H1 (cell line): ENCODE data around the gene TMEM114. TPM values are rescaled to one million over a fixed set of nuclear protein-coding genes. Genes with fewer than 3 reads are reported as not detected.

Source experiments
- BRCA1 ChIP-seq: IDR thresholded peaks from 2 replicates; pipeline ENCODE4 v1.6.1; 2012; ENCODE audit warnings: low read depth, low read length, improper control_type of control experiment
- CBX5 ChIP-seq: fragments of 300-800, 300-1000 bp; sonication (generic); IDR thresholded peaks from 2 replicates; pipeline ENCODE4 v1.7.1; 2016; ENCODE audit warnings: antibody characterized with exemption, low read length, low read depth
- GTF2F1 ChIP-seq: IDR thresholded peaks from 2 replicates; pipeline ENCODE4 v1.6.1; 2012; ENCODE audit warnings: low read depth, low read length, improper control_type of control experiment, borderline replicate concordance
- HDAC6 ChIP-seq: IDR thresholded peaks from one replicate; pipeline ENCODE4 v1.7.1; 2012; ENCODE audit warnings: low read depth, mild to moderate bottlenecking, inconsistent platforms, low read length, moderate library complexity
- KDM1A ChIP-seq: fragments of 200-600, 300-600 bp; sonication (generic); IDR thresholded peaks from 2 replicates; pipeline ENCODE4 v1.7.1; 2016; ENCODE audit warnings: mild to moderate bottlenecking, low read length, borderline replicate concordance
- POLR2AphosphoS5 ChIP-seq: IDR thresholded peaks from 2 replicates; pipeline ENCODE4 v1.6.1; 2011; ENCODE audit warnings: low read depth, low read length
- RXRA ChIP-seq: IDR thresholded peaks from 2 replicates; pipeline ENCODE4 v1.6.1; 2011; ENCODE audit warnings: low read depth, mild to moderate bottlenecking, low read length, moderate library complexity; ENCODE audit not compliant: insufficient read depth
- SIX5 ChIP-seq: IDR thresholded peaks from 2 replicates; pipeline ENCODE4 v1.6.1; 2011; ENCODE audit warnings: mild to moderate bottlenecking, low read depth, low read length
- SP2 ChIP-seq: IDR thresholded peaks from 2 replicates; pipeline ENCODE4 v1.6.1; 2012; ENCODE audit warnings: mild to moderate bottlenecking, low read length, inconsistent platforms
- SUZ12 ChIP-seq: fragments of 200-600 bp; sonication (generic); IDR thresholded peaks from 2 replicates; pipeline ENCODE4 v1.6.1; 2012; ENCODE audit warnings: mild to moderate bottlenecking, inconsistent platforms, low read length, moderate library complexity, mixed read lengths
- polyA plus RNA-seq, 7 experiments: library from polyadenylated mRNA; depleted of rRNA in 3 of 7; stranded (reverse) in 5 of 7; unstranded in 2 of 7; fragments of >200 nt in 5 of 7; fragments of 200-250 nt in 2 of 7; gene quantifications; 1 replicate in 5 of 7; 2 replicates in 1 of 7; 4 replicates in 1 of 7; pipeline versions ENCODE4 v1.2.1 to v1.2.3, GENCODE V29; 2011 to 2013; ENCODE audit warnings: missing spikeins in 2 of 7, mixed read lengths in 2 of 7
- total RNA-seq: library from RNA; stranded (reverse); fragmentation: NEBNext Ultra II Directional; extraction: Animal tissue kit (Norgen Biotek cat#: 25700); gene quantifications from 2 replicates; pipeline ENCODE4 v1.2.1, GENCODE V29; 2021
- TF ChIP-seq, protein P1 (sequence below): fragments of 300-600 bp; sonication (generic); IDR thresholded peaks from 2 replicates; pipeline ENCODE4 v1.7.1; 2012; ENCODE audit warnings: low read length, moderate library complexity, mild to moderate bottlenecking, inconsistent platforms; ENCODE audit not compliant: insufficient replicate concordance
- TF ChIP-seq, protein P2 (sequence below): IDR thresholded peaks from 2 replicates; pipeline ENCODE4 v1.6.1; 2011; ENCODE audit warnings: low read depth, mild to moderate bottlenecking, low read length; ENCODE audit not compliant: insufficient read depth

The TMEM114 gene
- total and polyA plus RNA-seq, 2 of the 8 experiments (the other 6 are each of a cell fraction or from before 2014, with no cell fraction given) = 1.6 to 2.9 TPM

DNA sequence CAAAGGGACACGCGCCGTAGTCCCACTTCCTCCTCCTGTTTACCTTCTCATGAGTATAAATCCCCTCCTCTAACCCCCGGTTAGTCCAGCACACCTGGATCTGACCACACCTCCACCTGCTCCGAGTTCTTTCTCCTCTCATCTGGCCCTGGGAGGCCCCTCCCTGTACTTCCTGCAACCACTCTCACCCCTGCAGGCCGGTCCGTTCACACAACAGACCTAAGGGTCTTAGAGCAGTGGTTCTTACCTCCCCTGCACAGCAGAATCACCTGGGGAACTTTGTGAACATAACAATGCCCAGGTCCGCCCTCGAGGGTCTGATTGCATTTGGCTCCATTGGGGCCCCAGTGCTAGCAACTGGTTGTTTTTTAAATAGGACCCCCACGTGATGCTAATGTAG, 24.8 kb downstream of the TMEM114 start (continued):
- TF ChIP-seq, protein P1, sequence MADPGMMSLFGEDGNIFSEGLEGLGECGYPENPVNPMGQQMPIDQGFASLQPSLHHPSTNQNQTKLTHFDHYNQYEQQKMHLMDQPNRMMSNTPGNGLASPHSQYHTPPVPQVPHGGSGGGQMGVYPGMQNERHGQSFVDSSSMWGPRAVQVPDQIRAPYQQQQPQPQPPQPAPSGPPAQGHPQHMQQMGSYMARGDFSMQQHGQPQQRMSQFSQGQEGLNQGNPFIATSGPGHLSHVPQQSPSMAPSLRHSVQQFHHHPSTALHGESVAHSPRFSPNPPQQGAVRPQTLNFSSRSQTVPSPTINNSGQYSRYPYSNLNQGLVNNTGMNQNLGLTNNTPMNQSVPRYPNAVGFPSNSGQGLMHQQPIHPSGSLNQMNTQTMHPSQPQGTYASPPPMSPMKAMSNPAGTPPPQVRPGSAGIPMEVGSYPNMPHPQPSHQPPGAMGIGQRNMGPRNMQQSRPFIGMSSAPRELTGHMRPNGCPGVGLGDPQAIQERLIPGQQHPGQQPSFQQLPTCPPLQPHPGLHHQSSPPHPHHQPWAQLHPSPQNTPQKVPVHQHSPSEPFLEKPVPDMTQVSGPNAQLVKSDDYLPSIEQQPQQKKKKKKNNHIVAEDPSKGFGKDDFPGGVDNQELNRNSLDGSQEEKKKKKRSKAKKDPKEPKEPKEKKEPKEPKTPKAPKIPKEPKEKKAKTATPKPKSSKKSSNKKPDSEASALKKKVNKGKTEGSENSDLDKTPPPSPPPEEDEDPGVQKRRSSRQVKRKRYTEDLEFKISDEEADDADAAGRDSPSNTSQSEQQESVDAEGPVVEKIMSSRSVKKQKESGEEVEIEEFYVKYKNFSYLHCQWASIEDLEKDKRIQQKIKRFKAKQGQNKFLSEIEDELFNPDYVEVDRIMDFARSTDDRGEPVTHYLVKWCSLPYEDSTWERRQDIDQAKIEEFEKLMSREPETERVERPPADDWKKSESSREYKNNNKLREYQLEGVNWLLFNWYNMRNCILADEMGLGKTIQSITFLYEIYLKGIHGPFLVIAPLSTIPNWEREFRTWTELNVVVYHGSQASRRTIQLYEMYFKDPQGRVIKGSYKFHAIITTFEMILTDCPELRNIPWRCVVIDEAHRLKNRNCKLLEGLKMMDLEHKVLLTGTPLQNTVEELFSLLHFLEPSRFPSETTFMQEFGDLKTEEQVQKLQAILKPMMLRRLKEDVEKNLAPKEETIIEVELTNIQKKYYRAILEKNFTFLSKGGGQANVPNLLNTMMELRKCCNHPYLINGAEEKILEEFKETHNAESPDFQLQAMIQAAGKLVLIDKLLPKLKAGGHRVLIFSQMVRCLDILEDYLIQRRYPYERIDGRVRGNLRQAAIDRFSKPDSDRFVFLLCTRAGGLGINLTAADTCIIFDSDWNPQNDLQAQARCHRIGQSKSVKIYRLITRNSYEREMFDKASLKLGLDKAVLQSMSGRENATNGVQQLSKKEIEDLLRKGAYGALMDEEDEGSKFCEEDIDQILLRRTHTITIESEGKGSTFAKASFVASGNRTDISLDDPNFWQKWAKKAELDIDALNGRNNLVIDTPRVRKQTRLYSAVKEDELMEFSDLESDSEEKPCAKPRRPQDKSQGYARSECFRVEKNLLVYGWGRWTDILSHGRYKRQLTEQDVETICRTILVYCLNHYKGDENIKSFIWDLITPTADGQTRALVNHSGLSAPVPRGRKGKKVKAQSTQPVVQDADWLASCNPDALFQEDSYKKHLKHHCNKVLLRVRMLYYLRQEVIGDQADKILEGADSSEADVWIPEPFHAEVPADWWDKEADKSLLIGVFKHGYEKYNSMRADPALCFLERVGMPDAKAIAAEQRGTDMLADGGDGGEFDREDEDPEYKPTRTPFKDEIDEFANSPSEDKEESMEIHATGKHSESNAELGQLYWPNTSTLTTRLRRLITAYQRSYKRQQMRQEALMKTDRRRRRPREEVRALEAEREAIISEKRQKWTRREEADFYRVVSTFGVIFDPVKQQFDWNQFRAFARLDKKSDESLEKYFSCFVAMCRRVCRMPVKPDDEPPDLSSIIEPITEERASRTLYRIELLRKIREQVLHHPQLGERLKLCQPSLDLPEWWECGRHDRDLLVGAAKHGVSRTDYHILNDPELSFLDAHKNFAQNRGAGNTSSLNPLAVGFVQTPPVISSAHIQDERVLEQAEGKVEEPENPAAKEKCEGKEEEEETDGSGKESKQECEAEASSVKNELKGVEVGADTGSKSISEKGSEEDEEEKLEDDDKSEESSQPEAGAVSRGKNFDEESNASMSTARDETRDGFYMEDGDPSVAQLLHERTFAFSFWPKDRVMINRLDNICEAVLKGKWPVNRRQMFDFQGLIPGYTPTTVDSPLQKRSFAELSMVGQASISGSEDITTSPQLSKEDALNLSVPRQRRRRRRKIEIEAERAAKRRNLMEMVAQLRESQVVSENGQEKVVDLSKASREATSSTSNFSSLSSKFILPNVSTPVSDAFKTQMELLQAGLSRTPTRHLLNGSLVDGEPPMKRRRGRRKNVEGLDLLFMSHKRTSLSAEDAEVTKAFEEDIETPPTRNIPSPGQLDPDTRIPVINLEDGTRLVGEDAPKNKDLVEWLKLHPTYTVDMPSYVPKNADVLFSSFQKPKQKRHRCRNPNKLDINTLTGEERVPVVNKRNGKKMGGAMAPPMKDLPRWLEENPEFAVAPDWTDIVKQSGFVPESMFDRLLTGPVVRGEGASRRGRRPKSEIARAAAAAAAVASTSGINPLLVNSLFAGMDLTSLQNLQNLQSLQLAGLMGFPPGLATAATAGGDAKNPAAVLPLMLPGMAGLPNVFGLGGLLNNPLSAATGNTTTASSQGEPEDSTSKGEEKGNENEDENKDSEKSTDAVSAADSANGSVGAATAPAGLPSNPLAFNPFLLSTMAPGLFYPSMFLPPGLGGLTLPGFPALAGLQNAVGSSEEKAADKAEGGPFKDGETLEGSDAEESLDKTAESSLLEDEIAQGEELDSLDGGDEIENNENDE = no peak
- TF ChIP-seq HDAC6 = no peak
- no peak for TF ChIP-seq SP2
- no peak for TF ChIP-seq POLR2AphosphoS5
- TF ChIP-seq, protein P2, sequence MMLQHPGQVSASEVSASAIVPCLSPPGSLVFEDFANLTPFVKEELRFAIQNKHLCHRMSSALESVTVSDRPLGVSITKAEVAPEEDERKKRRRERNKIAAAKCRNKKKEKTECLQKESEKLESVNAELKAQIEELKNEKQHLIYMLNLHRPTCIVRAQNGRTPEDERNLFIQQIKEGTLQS = no peak
- no peak for TF ChIP-seq GTF2F1
- no peak for TF ChIP-seq SUZ12
- TF ChIP-seq BRCA1 = no peak
- no peak for TF ChIP-seq CBX5
- no peak for TF ChIP-seq RXRA
- TF ChIP-seq SIX5 = no peak
- no peak for TF ChIP-seq KDM1A
